HepG2 (cell line): ENCODE data around the gene TWNK. TPM values are rescaled to one million over a fixed set of nuclear protein-coding genes. Genes with fewer than 3 reads are reported as not detected.
A peak's percentile ranks its signal among the peaks of the same experiment; 100 is the strongest.

Source experiments
- BCL6 ChIP-seq: IDR thresholded peaks from 2 replicates; pipeline ENCODE4 v1.6.1; 2016; ENCODE audit warnings: missing genetic modification reagents, missing compliant biosample characterization
- ELF3 ChIP-seq: IDR thresholded peaks from 2 replicates; pipeline ENCODE4 v1.6.1; 2016; ENCODE audit warnings: missing genetic modification reagents, missing compliant biosample characterization
- EP300 ChIP-seq, 3 experiments: sonication (generic) in 1 of 3; formaldehyde crosslinking in 1 of 3; IDR thresholded peaks; 2 replicates each; pipeline versions ENCODE4 v1.5.1 to v1.6.1; 2011 to 2020; ENCODE audit warnings: low read depth in 2 of 3, low read length in 2 of 3, borderline replicate concordance in 1 of 3, improper control_type of control experiment in 1 of 3, mild to moderate bottlenecking in 1 of 3, missing genetic modification reagents in 1 of 3, moderate library complexity in 1 of 3
- GFI1 ChIP-seq: sonication (generic); formaldehyde crosslinking; IDR thresholded peaks from 2 replicates; pipeline ENCODE4 v1.5.0; 2020; ENCODE audit warnings: missing genetic modification reagents, mild to moderate bottlenecking, borderline replicate concordance
- HES4 ChIP-seq: sonication (generic); formaldehyde crosslinking; IDR thresholded peaks from 2 replicates; pipeline ENCODE4 v1.9.0; 2021; ENCODE audit warnings: mild to moderate bottlenecking, missing genetic modification reagents, borderline replicate concordance
- PLRG1 ChIP-seq: fragments of 450-650 bp; conservative IDR thresholded peaks from 2 replicates; pipeline ENCODE4 v1.6.1; 2016
- RXRB ChIP-seq: IDR thresholded peaks from 2 replicates; pipeline ENCODE4 v1.6.1; 2016; ENCODE audit warnings: borderline replicate concordance, missing genetic modification reagents, missing compliant biosample characterization
- SMAD1 ChIP-seq: sonication (generic); formaldehyde crosslinking; IDR thresholded peaks from 2 replicates; pipeline ENCODE4 v1.4.0; 2020; ENCODE audit warnings: missing genetic modification reagents, low read depth, mild to moderate bottlenecking, borderline replicate concordance
- ZBTB7B ChIP-seq: sonication (generic); formaldehyde crosslinking; IDR thresholded peaks from 2 replicates; pipeline ENCODE4 v1.4.0; 2020; ENCODE audit warnings: missing genetic modification reagents
- ZNF12 ChIP-seq: sonication (generic); formaldehyde crosslinking; IDR thresholded peaks from 2 replicates; pipeline ENCODE4 v1.5.0; 2020; ENCODE audit warnings: missing genetic modification reagents
- ZNF607 ChIP-seq: sonication (generic); formaldehyde crosslinking; IDR thresholded peaks from 2 replicates; pipeline ENCODE4 v1.5.1; 2020; ENCODE audit warnings: missing genetic modification reagents, mild to moderate bottlenecking, borderline replicate concordance
- ZNF674 ChIP-seq: sonication (generic); formaldehyde crosslinking; IDR thresholded peaks from 2 replicates; pipeline ENCODE4 v1.5.0; 2020; ENCODE audit warnings: low read depth, mild to moderate bottlenecking, missing genetic modification reagents
- ZNF746 ChIP-seq: sonication (generic); formaldehyde crosslinking; IDR thresholded peaks from 2 replicates; pipeline ENCODE4 v1.8.0; 2022; ENCODE audit warnings: mild to moderate bottlenecking, missing genetic modification reagents
- polyA plus RNA-seq, 8 experiments: library from polyadenylated mRNA; depleted of rRNA in 3 of 8; stranded (reverse) in 7 of 8; unstranded in 1 of 8; fragments of >200 nt; fragmentation: Illumina TruSeq in 4 of 8; extraction: Trizol in 4 of 8; gene quantifications; 2 replicates each; pipeline versions ENCODE4 v1.2.1 to v1.2.3, GENCODE V29; 2011 to 2016; ENCODE audit warnings: low read depth in 4 of 8, missing spikeins in 1 of 8, mixed read lengths in 1 of 8; ENCODE audit not compliant: insufficient read depth in 1 of 8
- total RNA-seq, 5 experiments: library from RNA; depleted of rRNA; stranded (reverse); fragments of >200 nt; fragmentation: Illumina TruSeq; extraction: Trizol; gene quantifications; 2 replicates each; pipeline ENCODE4 v1.2.3, GENCODE V29; 2016; ENCODE audit warnings: low read depth in 1 of 5
- TF ChIP-seq, protein P1 (sequence below): sonication (generic); formaldehyde crosslinking; IDR thresholded peaks from 2 replicates; pipeline ENCODE4 v1.5.1; 2020; ENCODE audit warnings: mild to moderate bottlenecking, missing genetic modification reagents
- TF ChIP-seq, protein P2 (sequence below): sonication (generic); formaldehyde crosslinking; IDR thresholded peaks from 2 replicates; pipeline ENCODE4 v1.4.0; 2020; ENCODE audit warnings: missing genetic modification reagents
- TF ChIP-seq, protein P3 (sequence below), 2 experiments: sonication (generic) in 1 of 2; formaldehyde crosslinking in 1 of 2; IDR thresholded peaks; 2 replicates each; pipeline versions ENCODE4 v1.4.0 to v1.6.1; 2016 to 2020; ENCODE audit warnings: borderline replicate concordance in 1 of 2, low read depth in 1 of 2, mild to moderate bottlenecking in 1 of 2, missing genetic modification reagents in 1 of 2
- TF ChIP-seq, protein P4 (sequence below): sonication (generic); formaldehyde crosslinking; IDR thresholded peaks from 2 replicates; pipeline ENCODE4 v1.5.0; 2020; ENCODE audit warnings: mild to moderate bottlenecking, missing genetic modification reagents

The TWNK gene
- total and polyA plus RNA-seq, 2 of the 13 experiments (the other 11 are each of a cell fraction or from before 2014, with no cell fraction given) = 10.7 to 16.5 TPM

DNA sequence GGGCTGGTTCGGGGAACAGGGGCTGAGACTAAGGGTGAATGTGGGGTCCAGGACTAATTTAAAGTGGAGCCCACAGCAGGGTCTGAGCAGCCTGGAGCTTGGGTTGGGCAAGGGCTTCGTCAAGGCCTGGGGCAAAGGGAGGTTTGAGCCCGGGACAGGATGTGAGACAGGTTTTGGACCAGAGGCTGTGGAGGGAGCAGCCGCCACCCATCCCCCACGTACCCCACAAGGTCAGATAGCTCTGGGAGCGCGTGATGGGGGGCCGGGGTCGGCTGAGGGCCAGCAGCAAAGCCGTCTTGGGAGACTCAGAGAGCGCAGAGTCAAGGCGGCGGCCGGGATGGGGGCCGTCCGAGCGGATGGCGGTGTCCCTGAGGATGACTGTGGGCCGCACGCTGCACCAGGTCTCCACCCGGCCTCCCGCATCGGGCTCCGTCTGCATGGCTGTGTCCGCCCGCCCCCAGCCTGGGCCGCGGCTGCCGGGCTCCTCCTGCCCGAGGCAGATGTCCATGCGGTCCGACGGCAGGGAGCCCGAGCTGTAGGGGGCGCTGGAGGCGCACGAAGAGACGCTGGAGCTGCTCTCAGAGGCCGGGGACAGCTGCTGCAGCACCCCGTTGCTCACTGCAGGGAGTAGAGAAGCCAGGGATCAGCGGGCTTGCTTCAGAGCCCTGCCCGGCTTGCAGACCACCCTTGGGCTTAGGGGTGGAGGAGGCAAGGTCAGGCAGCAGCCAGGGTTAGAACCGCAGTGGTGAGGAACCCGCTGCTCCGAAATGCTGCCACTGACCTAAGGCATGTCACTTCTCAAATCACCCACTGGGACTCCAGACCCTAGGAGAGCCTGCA, 31.5 kb downstream of the TWNK start (continued):
- TF ChIP-seq, protein P1, sequence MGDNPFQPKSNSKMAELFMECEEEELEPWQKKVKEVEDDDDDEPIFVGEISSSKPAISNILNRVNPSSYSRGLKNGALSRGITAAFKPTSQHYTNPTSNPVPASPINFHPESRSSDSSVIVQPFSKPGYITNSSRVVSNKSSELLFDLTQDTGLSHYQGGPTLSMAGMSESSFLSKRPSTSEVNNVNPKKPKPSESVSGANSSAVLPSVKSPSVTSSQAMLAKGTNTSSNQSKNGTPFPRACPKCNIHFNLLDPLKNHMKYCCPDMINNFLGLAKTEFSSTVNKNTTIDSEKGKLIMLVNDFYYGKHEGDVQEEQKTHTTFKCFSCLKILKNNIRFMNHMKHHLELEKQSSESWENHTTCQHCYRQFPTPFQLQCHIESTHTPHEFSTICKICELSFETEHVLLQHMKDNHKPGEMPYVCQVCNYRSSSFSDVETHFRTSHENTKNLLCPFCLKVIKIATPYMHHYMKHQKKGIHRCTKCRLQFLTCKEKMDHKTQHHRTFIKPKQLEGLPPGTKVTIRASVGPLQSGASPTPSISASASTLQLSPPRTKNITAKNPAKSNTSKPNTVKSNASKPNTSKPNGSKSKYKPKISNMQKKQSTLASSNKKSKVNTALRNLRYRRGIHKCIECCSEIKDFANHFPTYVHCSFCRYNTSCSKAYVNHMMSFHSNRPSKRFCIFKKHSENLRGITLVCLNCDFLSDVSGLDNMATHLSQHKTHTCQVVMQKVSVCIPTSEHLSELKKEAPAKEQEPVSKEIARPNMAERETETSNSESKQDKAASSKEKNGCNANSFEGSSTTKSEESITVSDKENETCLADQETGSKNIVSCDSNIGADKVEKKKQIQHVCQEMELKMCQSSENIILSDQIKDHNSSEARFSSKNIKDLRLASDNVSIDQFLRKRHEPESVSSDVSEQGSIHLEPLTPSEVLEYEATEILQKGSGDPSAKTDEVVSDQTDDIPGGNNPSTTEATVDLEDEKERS (CRISPR knock-in tag) = no peak
- TF ChIP-seq EP300 (IDR thresholded peaks at IDR 0.05; ENCODE audit: low read depth in 2 of 2, low read length in 2 of 2) = no peak
- TF ChIP-seq EP300 (CRISPR knock-in tag; IDR thresholded peaks at IDR 0.05; ENCODE audit: borderline replicate concordance) = no peak
- no peak for TF ChIP-seq ZNF674 (CRISPR knock-in tag)
- peak; percentile 73 for TF ChIP-seq ZBTB7B (CRISPR knock-in tag)
- 0 out of 2 replicates have a peak, but pooled peaks have one; percentile 55 for TF ChIP-seq HES4 (CRISPR knock-in tag)
- TF ChIP-seq ZNF12 (CRISPR knock-in tag) = peak; percentile 79
- no peak for TF ChIP-seq GFI1 (CRISPR knock-in tag)
- no peak for TF ChIP-seq ZNF607 (CRISPR knock-in tag)
- peak; percentile 63 for TF ChIP-seq BCL6 (CRISPR knock-in tag)
- TF ChIP-seq, protein P2, sequence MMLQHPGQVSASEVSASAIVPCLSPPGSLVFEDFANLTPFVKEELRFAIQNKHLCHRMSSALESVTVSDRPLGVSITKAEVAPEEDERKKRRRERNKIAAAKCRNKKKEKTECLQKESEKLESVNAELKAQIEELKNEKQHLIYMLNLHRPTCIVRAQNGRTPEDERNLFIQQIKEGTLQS (CRISPR knock-in tag) = no peak
- TF ChIP-seq, protein P3, sequence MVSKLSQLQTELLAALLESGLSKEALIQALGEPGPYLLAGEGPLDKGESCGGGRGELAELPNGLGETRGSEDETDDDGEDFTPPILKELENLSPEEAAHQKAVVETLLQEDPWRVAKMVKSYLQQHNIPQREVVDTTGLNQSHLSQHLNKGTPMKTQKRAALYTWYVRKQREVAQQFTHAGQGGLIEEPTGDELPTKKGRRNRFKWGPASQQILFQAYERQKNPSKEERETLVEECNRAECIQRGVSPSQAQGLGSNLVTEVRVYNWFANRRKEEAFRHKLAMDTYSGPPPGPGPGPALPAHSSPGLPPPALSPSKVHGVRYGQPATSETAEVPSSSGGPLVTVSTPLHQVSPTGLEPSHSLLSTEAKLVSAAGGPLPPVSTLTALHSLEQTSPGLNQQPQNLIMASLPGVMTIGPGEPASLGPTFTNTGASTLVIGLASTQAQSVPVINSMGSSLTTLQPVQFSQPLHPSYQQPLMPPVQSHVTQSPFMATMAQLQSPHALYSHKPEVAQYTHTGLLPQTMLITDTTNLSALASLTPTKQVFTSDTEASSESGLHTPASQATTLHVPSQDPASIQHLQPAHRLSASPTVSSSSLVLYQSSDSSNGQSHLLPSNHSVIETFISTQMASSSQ (IDR thresholded peaks at IDR 0.05; ENCODE audit: low read depth) = no peak
- TF ChIP-seq, protein P3 (CRISPR knock-in tag; IDR thresholded peaks at IDR 0.05; ENCODE audit: borderline replicate concordance) = no peak
- no peak for TF ChIP-seq ZNF746
- 0 out of 2 replicates have a peak, but pooled peaks have one; percentile 33 for TF ChIP-seq RXRB
- TF ChIP-seq ELF3 (CRISPR knock-in tag) = peak; percentile 57; the same call in 1 of the 2 replicates
- no peak for TF ChIP-seq PLRG1
- TF ChIP-seq, protein P4, sequence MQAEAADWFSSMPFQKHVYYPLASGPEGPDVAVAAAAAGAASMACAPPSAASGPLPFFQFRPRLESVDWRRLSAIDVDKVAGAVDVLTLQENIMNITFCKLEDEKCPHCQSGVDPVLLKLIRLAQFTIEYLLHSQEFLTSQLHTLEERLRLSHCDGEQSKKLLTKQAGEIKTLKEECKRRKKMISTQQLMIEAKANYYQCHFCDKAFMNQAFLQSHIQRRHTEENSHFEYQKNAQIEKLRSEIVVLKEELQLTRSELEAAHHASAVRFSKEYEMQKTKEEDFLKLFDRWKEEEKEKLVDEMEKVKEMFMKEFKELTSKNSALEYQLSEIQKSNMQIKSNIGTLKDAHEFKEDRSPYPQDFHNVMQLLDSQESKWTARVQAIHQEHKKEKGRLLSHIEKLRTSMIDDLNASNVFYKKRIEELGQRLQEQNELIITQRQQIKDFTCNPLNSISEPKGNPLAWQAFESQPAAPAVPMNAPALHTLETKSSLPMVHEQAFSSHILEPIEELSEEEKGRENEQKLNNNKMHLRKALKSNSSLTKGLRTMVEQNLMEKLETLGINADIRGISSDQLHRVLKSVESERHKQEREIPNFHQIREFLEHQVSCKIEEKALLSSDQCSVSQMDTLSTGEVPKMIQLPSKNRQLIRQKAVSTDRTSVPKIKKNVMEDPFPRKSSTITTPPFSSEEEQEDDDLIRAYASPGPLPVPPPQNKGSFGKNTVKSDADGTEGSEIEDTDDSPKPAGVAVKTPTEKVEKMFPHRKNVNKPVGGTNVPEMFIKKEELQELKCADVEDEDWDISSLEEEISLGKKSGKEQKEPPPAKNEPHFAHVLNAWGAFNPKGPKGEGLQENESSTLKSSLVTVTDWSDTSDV (CRISPR knock-in tag) = no peak
- TF ChIP-seq SMAD1 (CRISPR knock-in tag) = peak; percentile 58; the same call in 1 of the 2 replicates
